DMS114 treated with DMSO at 0.1 percent for 48 hours (cell line): ENCODE data around the gene ZSWIM9.
"Not testable (repeated sequence)": the region's sequence is repeated elsewhere in the genome, so short reads cannot be mapped to it uniquely, and the experiment has no call there.

ENCODE experiments used
- DNase-seq: peaks from one replicate; lab custom pipeline; 2025; ENCODE audit not compliant: unreplicated experiment; lab: John Stamatoyannopoulos, UW

ZSWIM9 gene

DNA sequence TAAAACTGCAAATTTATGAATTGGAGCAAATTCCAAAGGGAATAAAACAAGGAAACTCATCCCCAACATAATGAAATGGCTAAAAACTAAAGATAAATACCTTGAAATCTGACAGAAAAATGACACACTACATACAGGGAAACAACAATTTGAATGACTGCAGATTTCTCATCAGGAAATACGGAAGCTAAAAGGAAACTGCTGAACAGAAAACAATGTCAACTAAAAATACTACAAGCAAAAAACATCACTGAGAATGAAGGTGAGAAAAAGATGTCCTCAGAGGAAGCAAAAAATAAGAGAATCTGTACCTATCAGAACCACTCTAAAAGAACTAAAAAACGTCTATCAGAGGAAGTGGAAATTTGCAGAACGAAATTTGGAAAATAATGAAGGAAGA is 39.5 kb downstream of the ZSWIM9 start:
- no peak for DNase-seq

DNA sequence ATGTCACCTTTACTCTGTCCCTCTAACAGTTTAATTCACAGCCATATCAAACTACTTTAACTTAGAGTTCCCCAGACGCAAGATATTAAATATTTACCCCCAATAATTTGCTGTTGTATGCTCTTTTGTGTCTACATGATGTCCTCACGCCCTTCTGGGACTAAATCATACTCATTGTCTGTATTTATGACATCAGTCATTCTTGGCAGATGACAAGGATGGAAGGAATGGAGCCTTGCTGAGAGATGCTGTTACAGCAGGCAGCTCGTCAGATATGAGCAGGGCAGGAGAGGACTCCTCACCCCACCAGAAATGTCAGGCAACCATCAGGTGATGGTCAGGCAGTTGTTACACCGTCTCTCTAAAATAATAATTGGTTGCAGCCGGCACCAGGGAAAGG is 43.5 kb downstream of the ZSWIM9 start:
- no peak for DNase-seq

DNA sequence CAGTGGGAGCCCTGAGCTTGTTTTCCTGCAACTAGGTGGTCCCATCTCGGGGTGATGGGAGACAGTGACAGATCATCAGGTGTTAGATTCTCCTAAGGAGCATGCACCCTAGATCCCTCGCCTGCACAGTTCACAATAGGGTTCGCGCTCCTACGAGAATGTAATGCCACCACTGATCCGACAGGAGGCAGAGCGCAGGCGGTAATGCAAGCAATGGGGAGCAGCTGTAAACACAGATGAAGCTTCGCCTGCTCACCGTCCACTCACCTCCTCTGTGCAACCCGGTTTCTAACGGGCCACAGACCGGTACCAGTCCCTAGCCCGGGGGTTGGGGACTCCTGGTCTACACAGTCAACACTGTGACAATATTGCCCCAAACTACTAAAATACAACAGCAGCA is 46.5 kb downstream of the ZSWIM9 start:
- DNase-seq = no peak

DNA sequence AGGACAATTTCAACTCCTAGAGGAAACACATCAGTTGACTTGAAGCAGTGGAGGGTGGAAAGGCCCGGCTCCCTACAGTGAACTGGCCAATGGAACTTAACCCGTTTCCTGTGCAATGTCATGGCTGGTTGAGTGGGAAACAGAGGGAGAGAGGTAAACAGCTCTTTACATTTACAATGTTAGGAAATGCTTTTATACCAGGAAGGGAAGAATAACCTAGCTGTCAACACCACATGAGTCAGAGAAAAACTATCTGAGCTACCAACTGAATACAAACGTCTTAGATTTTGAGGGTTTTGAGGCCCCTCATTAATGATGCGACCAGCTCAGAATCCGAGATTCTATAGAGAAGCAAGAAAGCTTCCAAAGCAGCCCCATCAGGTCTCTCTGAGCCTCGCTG is 48.5 kb downstream of the ZSWIM9 start:
- no peak for DNase-seq

DNA sequence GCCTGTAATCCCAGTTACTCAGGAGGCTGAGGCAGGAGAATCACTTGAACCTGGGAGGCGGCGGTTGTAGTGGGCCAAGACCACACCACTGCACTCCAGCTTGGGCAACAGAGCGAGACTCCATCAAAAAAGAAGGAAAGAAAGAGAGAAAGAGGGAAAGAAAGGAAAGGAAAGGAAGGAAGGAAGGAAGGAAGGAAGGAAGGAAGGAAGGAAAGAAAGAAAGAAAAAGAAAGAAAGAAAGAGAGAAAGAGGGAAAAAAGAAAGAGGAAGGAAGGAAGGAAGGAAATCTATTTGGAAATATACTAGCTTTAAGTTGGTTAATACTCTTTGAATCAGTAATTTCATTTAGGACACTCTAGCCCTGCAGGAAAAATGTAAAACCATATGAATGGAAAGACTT is 50.3 kb downstream of the ZSWIM9 start:
- DNase-seq = not testable (repeated sequence)

DNA sequence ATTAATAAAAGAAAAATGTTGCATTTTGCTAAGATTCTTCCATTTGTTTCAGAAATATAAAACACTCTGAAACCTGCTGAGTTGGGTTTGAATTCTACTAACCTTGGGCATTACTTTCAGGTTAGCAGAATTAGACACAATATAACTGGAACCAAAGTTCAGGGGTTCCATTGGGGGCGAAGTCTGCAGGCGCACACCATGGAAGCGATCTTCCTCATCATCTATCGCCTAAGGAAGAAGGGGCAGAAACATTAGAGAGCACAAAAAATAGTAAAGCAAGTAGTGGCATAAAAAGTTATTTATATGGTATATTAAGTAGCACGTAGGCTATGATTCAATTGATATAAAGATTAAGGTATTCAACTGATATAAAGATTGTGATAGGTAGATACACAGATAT is 51.1 kb downstream of the ZSWIM9 start:
- DNase-seq = no peak

DNA sequence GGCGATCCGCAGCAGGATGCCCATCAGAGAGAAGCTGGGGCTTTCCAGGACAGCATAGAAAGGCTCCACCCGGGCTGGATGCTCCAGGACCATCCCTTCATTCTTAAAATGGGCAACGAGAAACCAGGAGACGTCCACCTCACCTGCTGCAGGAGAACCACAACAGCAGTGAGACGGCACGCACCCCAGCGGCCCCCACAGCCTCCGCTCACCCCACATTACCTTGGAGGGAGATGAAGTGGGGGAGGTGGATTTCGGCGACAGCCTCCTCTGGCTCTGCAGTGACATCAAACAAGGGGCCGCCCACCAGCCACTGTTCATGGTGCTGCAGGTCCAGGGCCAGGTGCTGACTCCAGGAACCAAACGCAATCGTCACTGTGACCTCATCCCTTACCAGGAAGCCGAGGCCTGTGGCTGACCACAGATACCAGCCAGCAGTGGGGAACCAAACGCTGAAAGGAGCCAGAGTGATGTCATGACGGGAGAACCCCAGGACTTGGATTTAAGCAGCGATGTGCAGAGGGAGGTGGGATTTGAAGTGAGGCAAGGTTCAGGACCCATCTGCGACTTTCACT is 60.2 kb downstream of the ZSWIM9 start:
- no peak for DNase-seq

DNA sequence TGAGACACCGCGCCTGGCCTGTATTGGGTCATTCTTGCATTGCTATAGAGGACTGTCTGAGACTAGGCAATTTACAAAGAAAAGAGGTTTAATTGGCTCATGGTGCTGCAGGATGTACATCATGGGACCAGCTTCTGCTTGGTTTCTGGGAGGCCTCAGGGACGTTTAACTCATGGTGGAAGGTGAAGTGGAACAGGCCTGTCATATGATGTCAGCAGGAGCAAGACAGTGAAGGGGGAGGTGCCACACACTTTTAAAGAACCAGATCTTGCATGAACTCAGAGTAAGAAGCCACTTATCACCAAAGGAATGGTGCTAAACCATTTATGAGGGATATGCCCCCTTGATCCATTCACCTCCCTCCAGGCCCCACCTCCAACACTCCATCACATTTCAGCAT is 66.6 kb downstream of the ZSWIM9 start:
- no peak for DNase-seq

DNA sequence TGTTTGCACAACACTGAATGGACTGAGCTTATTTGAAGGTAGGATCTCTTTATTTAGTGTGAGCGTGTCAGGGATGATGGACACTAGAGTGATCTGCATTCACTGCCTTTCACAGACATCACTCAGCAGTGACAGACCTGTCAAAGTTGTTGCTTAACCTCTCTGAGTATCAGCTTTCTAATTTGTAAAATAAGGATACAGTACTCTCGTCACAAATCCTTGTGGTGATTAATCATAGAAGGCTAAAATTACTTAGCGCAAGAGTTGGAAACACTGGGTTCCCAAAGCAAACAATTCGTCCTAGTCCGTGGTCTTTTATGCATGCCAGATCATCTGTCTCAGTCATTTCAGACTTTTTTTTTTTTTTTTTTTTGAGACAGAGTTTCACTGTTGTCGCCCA is 68.6 kb downstream of the ZSWIM9 start:
- no peak for DNase-seq

DNA sequence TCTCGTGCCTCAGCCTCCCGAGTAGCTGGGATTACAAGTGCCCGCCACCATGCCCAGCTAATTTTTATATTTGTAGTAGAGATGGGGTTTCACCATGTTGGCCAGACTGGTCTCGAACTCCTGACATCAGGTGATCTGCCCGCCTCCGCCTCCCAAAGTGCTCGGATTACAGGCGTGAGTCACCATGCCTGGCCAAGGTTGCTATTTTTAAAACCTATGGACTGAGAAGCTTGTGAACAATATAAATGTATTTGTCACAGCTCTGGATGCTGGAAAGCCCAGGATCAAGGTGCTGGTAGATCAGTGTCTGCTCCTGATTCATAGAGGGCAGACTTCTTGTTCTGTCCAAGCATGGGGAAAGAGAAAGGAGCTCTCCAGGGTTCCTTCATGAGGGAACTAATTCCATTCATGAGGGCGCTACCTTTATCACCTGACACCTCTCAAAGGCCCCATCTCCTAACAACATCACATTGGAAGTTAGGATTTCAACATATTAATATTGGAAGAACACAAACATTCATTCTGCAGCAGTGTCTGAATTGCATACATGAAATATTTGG is 69.2 kb downstream of the ZSWIM9 start:
- no peak for DNase-seq

DNA sequence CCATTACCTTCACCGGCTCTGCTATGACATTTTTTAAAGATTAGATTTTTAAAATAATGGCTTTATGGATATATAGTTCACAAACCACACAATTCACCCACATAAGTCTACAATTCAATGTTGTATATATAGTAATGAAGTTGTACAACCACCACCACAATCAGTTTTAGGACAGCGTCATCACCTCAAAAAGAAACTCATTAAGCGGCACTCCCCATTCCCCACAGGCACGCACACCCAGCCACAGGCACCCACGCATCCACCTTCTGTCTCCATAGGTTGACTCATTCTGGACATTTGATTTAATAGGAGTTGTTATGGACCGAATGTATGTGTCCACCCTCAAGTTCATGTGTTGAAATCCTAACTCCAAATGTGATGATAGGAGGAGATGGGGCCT is 71.3 kb downstream of the ZSWIM9 start:
- DNase-seq = not testable (repeated sequence)

DNA sequence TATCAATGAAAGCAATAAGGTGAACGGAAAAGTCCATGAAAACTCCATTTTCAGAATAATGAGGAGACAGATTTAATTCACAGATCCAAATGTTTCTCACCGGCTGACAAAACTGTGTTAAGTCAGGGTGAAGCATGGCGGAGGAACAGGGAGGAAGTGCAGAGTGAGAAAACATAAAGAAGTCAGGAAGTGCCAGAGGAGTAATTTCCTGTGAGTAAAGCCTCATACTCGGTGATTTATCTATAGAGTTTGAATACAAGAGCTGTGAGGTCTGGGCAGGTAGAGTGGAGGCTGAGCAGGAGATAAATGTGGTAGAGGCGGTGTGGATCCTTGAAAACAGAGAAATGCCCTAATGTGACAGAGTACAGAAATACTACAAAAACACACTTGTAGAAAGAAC is 73.8 kb downstream of the ZSWIM9 start:
- no peak for DNase-seq

DNA sequence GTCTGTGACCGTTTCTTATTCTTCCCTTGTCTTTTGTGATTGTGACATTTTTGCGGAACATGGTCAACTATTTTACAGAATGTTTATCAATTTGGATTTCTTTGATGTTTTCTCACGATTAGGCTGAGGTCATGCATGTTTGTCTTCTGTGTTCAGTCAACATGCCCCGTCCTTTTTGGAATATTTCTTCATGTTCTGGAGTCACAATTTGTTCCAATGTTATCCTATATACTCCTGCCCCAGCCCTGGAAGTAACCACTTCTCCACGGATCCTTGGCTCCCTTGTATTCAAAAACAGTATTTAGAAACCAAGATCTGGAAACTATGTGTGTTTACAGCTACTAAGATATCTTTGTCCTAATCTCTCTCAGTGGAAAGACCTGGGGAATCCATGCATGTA is 75.6 kb downstream of the ZSWIM9 start:
- no peak for DNase-seq

DNA sequence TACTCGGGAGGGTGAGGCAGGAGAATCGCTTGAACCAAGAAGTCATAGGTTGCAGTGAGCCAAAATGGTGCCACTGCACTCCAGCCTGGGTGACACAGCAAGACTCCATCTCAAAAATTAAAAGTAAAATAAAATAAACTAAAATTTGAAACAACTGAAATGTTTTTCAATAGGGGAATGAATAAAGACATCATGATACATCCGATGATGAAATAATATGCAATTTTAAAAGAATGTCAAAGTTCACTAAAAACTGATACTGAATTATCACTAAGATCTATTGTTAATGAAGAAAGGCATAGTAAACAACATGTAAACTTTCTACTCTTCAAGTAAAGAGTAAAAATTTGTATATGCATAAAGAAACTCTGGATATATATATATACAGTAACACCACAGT is 76.7 kb downstream of the ZSWIM9 start:
- DNase-seq = no peak
